HepG2 (cell line): ENCODE measurements around the gene ITIH2. TPM values are rescaled to one million over a fixed set of nuclear protein-coding genes. Genes with fewer than 3 reads are reported as not detected.

Experiments used
- BRCA1 ChIP-seq: sonication (generic); formaldehyde crosslinking; IDR thresholded peaks from 2 replicates; pipeline ENCODE4 v1.4.0; 2020; ENCODE audit warnings: missing genetic modification reagents
- DPF2 ChIP-seq: sonication (generic); formaldehyde crosslinking; IDR thresholded peaks from 2 replicates; pipeline ENCODE4 v1.4.0; 2020; ENCODE audit warnings: mild to moderate bottlenecking, low read depth, missing genetic modification reagents, borderline replicate concordance
- KMT2B ChIP-seq: IDR thresholded peaks from 2 replicates; pipeline ENCODE4 v1.6.1; 2016; ENCODE audit warnings: missing genetic modification reagents, missing compliant biosample characterization
- PPARG ChIP-seq: conservative IDR thresholded peaks from 2 replicates; pipeline ENCODE4 v1.6.1; 2016; ENCODE audit warnings: missing biosample characterization, missing genetic modification reagents
- TCF12 ChIP-seq, 2 experiments: fragments of 450-650 bp in 1 of 2; sonication (generic) in 1 of 2; formaldehyde crosslinking in 1 of 2; IDR thresholded peaks; 2 replicates each; pipeline versions ENCODE4 v1.6.1 to v1.8.0; 2017 to 2022; ENCODE audit warnings: antibody characterized with exemption in 1 of 2, mild to moderate bottlenecking in 1 of 2, missing genetic modification reagents in 1 of 2, moderate library complexity in 1 of 2
- ZEB1 ChIP-seq: IDR thresholded peaks from 2 replicates; pipeline ENCODE4 v1.6.1; 2012; ENCODE audit warnings: mild to moderate bottlenecking, low read depth, inconsistent platforms; ENCODE audit not compliant: insufficient replicate concordance
- ZNF251 ChIP-seq: sonication (generic); formaldehyde crosslinking; IDR thresholded peaks from 2 replicates; pipeline ENCODE4 v1.9.0; 2021; ENCODE audit warnings: mild to moderate bottlenecking, missing genetic modification reagents
- ZNF678 ChIP-seq: sonication (generic); formaldehyde crosslinking; IDR thresholded peaks from 2 replicates; pipeline ENCODE4 v1.4.0; 2020; ENCODE audit warnings: mild to moderate bottlenecking, missing genetic modification reagents
- ZNF749 ChIP-seq: sonication (generic); formaldehyde crosslinking; IDR thresholded peaks from 2 replicates; pipeline ENCODE4 v1.8.0; 2022; ENCODE audit warnings: mild to moderate bottlenecking, missing genetic modification reagents, moderate library complexity, borderline replicate concordance
- ZNF839 ChIP-seq: sonication (generic); formaldehyde crosslinking; IDR thresholded peaks from 2 replicates; pipeline ENCODE4 v1.4.0; 2020; ENCODE audit warnings: missing genetic modification reagents, mild to moderate bottlenecking, borderline replicate concordance
- polyA plus RNA-seq, 8 experiments: library from polyadenylated mRNA; depleted of rRNA in 3 of 8; stranded (reverse) in 7 of 8; unstranded in 1 of 8; fragments of >200 nt; fragmentation: Illumina TruSeq in 4 of 8; extraction: Trizol in 4 of 8; gene quantifications; 2 replicates each; pipeline versions ENCODE4 v1.2.1 to v1.2.3, GENCODE V29; 2011 to 2016; ENCODE audit warnings: low read depth in 4 of 8, missing spikeins in 1 of 8, mixed read lengths in 1 of 8; ENCODE audit not compliant: insufficient read depth in 1 of 8
- total RNA-seq, 5 experiments: library from RNA; depleted of rRNA; stranded (reverse); fragments of >200 nt; fragmentation: Illumina TruSeq; extraction: Trizol; gene quantifications; 2 replicates each; pipeline ENCODE4 v1.2.3, GENCODE V29; 2016; ENCODE audit warnings: low read depth in 1 of 5
- TF ChIP-seq, protein P1 (sequence below): sonication (generic); formaldehyde crosslinking; IDR thresholded peaks from 2 replicates; pipeline ENCODE4 v1.4.0; 2020; ENCODE audit warnings: mild to moderate bottlenecking, missing genetic modification reagents
- TF ChIP-seq, protein P2 (sequence below): sonication (generic); formaldehyde crosslinking; IDR thresholded peaks from 2 replicates; pipeline ENCODE4 v1.4.0; 2020; ENCODE audit warnings: missing genetic modification reagents
- TF ChIP-seq, protein P3 (sequence below): sonication (generic); formaldehyde crosslinking; IDR thresholded peaks from 2 replicates; pipeline ENCODE4 v1.8.1; 2022; ENCODE audit warnings: low read depth, mild to moderate bottlenecking, missing genetic modification reagents

Gene ITIH2
- total and polyA plus RNA-seq, 2 of the 13 experiments (the other 11 are each of a cell fraction or from before 2014, with no cell fraction given) = 1,197 to 1,427 TPM

DNA sequence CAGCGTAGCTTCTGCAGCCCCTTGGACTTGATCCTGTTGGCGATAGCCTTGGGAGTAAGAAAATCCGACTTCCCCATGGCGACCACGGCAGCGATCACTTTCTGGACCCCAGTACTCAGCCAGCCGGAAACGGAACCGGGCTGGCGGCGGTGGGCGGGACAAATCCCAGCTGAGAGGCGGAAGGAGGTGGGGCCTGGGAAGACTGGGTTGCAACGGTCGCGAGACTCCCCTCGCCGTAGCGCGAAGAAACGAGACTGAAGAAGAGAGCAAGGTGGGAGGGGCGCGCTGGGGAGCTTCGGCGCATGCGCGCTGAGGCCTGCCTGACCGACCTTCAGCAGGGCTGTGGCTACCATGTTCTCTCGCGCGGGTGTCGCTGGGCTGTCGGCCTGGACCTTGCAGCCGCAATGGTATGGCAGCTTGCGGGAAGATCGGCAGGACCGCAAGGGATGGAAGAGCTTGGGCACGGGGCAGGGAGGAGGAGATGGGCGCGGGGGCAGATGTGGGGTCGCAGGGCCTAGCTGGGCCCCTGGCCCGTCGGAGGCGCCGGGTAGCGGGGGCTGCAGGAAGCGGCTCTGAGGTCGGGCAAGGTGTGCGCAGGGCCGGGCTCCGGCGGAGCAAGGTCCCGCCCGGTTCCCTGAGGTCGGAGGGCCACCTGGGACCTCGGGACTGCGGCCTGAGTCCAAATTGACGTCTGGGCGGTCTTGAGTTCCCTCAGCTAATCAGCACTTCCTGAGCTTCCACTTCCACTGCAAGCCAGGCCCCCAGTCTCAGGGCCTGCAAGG, 84.9 kb downstream of the ITIH2 start, which contains the start of the genes ATP5F1C and KIN (continued):
- TF ChIP-seq, protein P1, sequence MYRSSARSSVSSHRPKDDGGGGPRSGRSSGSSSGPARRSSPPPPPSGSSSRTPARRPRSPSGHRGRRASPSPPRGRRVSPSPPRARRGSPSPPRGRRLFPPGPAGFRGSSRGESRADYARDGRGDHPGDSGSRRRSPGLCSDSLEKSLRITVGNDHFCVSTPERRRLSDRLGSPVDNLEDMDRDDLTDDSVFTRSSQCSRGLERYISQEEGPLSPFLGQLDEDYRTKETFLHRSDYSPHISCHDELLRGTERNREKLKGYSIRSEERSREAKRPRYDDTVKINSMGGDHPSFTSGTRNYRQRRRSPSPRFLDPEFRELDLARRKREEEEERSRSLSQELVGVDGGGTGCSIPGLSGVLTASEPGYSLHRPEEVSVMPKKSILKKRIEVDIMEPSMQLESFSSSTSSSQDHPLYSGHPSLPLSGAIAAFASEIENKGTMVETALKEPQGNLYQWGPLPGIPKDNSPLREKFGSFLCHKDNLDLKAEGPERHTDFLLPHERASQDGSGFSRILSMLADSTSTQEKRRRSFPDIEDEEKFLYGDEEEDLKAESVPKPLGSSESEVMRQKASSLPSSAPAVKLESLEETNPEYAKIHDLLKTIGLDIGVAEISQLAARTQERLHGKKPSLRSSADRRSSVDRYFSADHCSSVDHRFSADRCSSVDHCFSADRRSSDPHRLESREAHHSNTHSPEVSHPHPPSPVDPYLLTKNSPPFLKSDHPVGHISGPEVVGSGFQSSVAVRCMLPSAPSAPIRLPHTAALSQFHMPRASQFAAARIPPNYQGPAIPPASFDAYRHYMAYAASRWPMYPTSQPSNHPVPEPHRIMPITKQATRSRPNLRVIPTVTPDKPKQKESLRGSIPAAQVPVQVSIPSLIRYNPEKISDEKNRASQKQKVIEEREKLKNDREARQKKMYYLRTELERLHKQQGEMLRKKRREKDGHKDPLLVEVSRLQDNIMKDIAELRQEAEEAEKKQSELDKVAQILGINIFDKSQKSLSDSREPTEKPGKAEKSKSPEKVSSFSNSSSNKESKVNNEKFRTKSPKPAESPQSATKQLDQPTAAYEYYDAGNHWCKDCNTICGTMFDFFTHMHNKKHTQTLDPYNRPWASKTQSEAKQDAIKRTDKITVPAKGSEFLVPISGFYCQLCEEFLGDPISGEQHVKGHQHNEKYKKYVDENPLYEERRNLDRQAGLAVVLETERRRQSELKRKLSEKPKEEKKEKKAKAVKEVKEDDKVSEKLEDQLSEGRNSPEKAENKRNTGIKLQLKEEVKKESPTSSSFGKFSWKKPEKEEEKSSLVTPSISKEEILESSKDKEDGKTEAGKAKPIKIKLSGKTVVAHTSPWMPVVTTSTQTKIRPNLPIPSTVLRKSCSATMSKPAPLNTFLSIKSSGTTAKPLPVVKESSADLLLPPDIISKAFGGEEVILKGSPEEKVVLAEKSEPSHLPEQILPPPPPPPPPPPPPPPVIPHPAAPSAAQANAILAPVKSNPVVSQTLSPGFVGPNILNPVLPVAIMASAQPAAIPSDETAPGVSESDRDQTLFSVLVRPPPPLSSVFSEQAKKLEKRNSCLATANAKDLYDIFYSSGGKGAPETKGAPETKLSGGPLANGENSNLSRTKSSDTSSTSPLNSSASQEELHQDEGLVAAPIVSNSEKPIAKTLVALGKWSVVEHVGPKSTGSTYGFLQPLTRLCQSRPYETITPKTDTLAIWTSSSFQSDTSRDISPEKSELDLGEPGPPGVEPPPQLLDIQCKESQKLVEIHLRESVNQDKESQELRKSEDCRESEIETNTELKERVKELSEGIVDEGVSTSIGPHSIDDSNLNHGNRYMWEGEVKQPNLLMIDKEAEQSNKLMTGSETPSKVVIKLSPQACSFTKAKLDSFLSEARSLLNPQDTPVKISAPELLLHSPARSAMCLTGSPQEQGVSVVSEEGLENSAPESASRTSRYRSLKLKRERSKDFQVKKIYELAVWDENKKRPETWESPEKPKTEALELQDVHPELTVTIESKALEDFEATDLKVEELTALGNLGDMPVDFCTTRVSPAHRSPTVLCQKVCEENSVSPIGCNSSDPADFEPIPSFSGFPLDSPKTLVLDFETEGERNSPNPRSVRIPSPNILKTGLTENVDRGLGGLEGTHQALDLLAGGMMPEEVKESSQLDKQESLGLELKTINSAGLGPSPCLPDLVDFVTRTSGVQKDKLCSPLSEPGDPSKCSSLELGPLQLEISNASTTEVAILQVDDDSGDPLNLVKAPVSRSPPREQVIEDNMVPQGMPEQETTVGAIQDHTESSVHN (CRISPR knock-in tag) = no peak
- TF ChIP-seq PPARG (CRISPR knock-in tag) (no peak), ZNF251 (no peak), ZNF749 (CRISPR knock-in tag) (peak; percentile 57; the same call in 1 of the 2 replicates), ZNF839 (CRISPR knock-in tag) (peak; percentile 7; the same call in 1 of the 2 replicates), ZEB1 (no peak), BRCA1 (no peak), KMT2B (CRISPR knock-in tag) (no peak; the same call in 1 of the 2 replicates), ZNF678 (peak; percentile 90), TCF12 (IDR thresholded peaks at IDR 0.05) (no peak), TCF12 (CRISPR knock-in tag; IDR thresholded peaks at IDR 0.05) (no peak; the same call in 1 of the 2 replicates), DPF2 (CRISPR knock-in tag) (no peak)
- TF ChIP-seq, protein P2, sequence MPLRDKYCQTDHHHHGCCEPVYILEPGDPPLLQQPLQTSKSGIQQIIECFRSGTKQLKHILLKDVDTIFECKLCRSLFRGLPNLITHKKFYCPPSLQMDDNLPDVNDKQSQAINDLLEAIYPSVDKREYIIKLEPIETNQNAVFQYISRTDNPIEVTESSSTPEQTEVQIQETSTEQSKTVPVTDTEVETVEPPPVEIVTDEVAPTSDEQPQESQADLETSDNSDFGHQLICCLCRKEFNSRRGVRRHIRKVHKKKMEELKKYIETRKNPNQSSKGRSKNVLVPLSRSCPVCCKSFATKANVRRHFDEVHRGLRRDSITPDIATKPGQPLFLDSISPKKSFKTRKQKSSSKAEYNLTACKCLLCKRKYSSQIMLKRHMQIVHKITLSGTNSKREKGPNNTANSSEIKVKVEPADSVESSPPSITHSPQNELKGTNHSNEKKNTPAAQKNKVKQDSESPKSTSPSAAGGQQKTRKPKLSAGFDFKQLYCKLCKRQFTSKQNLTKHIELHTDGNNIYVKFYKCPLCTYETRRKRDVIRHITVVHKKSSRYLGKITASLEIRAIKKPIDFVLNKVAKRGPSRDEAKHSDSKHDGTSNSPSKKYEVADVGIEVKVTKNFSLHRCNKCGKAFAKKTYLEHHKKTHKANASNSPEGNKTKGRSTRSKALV (CRISPR knock-in tag) = no peak; the same call in 1 of the 2 replicates
- TF ChIP-seq, protein P3, sequence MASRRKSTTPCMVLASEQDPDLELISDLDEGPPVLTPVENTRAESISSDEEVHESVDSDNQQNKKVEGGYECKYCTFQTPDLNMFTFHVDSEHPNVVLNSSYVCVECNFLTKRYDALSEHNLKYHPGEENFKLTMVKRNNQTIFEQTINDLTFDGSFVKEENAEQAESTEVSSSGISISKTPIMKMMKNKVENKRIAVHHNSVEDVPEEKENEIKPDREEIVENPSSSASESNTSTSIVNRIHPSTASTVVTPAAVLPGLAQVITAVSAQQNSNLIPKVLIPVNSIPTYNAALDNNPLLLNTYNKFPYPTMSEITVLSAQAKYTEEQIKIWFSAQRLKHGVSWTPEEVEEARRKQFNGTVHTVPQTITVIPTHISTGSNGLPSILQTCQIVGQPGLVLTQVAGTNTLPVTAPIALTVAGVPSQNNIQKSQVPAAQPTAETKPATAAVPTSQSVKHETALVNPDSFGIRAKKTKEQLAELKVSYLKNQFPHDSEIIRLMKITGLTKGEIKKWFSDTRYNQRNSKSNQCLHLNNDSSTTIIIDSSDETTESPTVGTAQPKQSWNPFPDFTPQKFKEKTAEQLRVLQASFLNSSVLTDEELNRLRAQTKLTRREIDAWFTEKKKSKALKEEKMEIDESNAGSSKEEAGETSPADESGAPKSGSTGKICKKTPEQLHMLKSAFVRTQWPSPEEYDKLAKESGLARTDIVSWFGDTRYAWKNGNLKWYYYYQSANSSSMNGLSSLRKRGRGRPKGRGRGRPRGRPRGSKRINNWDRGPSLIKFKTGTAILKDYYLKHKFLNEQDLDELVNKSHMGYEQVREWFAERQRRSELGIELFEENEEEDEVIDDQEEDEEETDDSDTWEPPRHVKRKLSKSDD = no peak
